GM21526 (cell line): ENCODE data around the gene CORIN.
"Not testable (repeated sequence)": the region's sequence is repeated elsewhere in the genome, so short reads cannot be mapped to it uniquely, and the experiment has no call there.

Experiments used
- ATAC-seq: cut with Tn5 transposase; IDR thresholded peaks from one replicate; pipeline ENCODE4 v1.9.1; 2021; ENCODE audit warnings: moderate library complexity; ENCODE audit not compliant: unreplicated experiment, low FRiP score

CORIN gene

DNA sequence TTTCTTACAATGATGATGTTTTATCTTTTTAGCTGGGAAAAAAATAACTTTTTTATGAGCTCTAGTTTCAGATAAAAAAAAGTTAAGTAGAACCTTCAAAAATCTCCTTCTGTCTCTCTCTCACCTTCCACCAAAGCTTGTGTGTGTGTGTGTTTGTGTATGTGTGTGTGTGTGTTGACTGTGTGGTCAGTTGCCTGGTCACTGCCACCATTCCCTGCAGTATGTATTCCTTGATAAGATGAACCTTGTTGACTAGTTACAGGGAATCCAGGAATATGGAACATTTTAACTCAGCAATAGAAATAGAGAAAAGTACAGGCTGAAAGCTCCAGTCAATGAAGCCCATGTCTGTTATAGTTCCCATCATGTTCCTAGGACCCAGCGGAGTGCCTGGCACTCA, 143.5 kb downstream of the CORIN start:
- ATAC-seq = no peak

DNA sequence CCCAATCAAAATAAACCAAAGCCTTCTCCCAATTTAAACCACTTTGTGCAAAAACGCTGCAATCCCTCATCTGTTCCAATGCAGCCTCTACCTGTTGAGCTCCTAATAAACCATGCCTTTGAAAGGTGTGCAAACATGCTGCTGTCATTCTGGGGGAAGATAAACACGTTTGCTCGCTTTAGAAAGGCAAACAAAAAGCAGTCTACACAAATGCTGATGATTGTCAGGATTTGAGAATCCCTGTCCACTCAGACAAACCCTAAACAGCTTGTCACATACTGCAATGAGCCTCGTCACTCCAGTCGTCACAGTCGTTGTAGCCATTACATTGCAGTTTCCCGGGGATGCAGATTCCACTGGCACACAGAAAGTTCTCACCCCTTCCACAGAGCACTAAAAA, 145.2 kb downstream of the CORIN start:
- ATAC-seq = no peak

DNA sequence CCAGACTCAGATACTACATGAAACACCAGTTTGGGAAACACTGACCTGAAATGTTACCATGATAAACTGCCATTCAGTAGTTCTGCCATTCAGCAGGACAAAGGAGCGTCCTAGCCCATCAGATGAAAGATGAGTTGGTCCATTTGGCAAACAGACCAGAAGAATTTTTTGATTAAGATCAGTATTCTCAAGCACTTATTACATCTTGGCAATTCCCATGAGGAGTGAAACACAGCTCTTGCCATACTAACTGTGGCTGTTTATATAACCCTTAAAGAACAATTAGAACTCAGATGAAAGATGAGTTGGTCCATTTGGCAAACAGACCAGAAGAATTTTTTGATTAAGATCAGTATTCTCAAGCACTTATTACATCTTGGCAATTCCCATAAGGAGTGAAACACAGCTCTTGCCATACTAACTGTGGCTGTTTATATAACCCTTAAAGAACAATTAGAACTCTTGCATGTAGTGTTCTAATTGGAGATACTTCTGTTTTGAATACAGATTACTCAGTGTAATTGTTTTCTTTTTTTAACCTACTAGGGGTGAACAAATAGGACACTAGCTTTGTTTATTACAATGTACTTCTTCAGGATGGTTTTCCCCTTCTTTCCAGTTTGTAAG, 146.0 kb downstream of the CORIN start:
- ATAC-seq = not testable (repeated sequence)

DNA sequence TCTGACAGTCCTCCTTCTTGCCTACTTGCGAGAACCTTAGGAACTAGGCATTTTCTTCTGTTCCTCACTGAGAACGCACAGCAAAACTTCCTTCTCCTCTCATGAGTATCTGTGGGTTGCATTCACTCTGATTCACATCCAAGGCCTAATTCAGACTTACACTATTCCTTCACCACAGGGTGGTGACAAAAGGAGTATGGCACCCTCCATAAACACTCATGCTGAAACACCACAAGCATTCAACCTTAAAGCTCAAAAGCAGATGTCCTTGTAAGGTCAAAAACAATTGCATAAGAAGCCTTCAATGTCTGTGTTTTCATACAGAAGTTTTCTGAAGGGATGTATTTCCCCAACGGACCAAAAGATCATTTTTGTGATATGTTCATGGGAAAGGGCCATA, 147.3 kb downstream of the CORIN start:
- ATAC-seq = no peak

DNA sequence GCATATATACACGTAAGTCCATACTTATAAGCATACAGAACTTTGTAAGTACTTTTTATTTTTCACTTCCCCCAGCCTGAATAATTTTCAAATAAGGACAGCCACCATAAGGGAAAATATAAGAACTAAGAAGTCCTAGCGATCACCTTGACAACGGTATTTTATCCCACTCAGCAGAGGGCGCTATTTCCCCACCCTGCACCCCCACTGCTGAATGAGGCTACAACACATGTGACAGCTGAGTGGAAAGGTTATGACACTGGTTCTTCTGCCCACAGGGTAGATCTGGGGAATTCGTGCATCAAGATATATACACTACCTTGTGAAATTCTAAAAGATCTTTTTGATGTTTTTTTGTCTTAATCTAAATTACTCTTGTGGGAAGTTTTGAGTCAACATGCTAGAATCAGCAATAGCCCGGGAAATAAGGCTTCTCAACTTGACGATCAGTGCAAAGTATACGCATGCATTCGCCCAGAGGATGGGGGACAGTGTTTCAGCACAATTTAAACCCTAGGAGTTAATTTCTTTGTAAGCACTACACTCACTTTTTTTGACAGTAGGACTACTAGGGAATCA, 151.5 kb downstream of the CORIN start:
- peak; percentile 72 for ATAC-seq

DNA sequence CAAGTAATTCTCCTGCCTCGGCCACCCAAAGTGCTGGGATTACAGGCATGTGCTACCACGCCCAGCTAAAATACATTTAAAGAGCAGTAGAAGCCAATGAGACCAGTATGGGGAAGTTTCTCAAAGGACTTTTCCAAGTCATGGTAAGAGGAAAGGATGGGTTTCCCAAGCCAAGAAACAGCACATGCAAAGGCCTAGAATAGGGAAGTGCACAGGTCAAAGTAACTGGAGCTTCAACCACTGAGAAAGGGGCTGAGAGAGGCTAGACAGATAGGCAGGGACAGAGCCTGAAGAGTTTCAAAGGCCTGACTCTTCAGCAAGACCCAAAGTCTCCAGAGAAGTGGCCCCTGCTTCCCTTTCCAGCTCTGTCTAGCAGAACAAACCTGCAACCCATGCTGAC, 162.1 kb downstream of the CORIN start:
- no peak for ATAC-seq

DNA sequence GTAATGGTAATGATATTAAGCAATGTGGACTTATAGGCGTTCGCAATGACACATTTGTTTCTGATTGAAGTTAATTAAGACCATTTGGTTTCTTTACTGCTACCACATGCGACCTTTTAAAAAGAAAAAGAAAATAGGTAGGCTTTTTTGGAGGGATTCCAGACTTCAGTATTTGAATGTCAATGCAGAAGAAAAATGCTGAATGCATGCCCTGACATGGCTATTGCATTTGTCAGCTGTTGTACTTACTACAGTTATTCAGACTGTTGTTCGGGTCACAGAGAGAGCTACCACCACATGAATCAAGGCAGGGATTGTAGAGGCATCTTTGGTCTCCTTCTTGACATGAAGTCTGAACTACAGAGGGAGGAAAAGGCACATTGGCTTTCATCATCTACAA, 163.7 kb downstream of the CORIN start:
- no peak for ATAC-seq

DNA sequence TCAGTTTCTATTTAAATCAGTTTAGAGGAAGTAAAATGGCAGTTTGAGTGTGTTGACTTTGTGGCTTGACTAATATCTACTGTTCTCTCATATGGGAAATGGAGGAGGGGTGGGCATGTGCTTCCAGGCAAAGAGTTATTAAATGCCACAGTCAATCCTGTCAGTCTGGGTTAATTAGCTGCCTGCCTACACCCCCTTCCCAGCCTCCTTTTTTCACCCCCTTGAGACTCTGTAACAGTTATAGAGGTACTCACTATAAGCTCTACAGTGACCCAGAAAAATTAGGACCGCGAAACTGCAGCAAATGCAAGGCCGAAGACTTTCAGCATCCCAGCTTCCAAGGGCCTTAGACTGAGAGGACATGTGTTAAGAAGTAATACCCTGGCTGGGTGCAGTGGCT, 165.2 kb downstream of the CORIN start:
- no peak for ATAC-seq

DNA sequence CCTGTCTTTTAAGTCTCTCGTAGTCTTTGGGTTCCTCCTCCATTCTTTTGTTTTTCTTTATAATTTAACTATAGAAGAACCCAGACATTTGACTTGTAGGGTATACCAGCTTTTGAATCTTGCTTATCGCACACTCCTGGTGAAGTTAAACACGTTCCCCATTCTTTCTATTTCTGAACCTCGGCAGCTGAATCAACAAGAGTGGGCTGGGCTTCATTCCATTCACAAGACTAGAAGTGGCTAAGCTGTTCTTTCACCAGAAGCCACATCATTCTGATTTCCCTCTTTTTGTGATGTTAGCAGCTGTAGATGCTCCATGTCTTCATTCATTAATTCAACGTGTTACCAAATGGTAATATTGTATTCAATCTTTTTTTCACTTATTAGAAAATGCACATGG, 167.9 kb downstream of the CORIN start:
- ATAC-seq = no peak

DNA sequence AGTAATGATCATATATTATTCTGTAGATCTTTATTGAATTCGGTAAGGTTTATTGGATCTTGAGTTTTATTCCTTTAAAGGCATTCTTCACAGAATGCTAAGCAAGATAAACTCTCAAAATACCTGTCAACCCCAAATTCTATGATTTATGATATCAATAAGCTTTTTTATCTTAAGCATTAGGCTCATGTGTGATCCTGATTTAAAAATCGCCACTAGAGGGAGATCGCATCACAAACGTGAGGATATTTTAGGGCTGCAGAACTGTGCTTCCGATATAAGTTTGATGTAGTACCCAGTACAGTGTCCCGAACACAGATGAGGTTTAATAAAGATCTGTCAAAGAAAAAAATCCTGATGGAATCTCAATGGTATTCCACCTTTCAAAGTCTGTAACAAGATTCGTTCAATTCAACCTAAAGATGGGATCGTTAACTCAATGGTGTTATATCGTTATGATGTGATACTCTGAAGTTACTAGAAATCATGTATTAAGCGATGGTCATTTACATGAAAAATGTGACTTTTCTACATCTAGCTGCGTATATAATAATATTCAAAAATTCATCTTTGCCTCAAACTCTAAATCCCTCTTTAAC, 169.0 kb downstream of the CORIN start:
- peak; percentile 83 for ATAC-seq

DNA sequence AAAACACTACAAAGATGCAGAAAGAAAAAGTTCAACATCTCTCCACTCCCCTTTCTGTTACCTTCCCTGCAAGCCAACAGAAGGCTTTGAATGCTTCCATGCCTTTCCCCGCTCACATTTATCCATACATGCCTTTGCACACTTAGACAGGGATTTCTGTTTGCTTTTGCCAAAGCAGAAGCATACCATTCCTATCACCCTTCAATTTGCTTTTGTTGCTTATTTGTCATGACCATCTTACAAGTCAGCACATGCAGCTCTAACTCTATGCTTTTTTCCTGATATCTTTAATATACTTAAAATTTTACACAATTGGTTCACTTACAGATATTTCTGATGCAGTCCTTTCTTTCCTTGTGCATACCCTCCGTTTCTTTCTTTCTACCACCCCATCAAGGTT, 169.6 kb downstream of the CORIN start:
- no peak for ATAC-seq

DNA sequence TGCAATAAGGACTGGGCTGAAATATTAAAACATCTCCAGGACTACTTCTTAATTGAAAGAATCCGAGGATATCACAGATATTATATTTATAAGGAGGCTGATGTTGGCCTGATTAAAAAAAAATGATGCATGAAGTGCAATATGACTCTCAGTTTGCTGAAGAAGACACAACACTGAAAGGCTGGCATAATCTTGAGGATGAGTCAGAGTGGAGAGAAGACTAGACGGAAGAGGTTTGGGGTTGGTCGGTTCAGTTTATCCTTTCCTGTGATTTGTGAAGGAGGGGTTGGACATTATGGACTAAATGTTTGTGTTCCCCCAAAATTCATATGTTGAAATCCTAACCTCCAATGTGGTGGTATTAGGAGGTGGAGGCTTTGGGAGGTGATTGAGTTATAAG, 170.3 kb downstream of the CORIN start:
- no peak for ATAC-seq

DNA sequence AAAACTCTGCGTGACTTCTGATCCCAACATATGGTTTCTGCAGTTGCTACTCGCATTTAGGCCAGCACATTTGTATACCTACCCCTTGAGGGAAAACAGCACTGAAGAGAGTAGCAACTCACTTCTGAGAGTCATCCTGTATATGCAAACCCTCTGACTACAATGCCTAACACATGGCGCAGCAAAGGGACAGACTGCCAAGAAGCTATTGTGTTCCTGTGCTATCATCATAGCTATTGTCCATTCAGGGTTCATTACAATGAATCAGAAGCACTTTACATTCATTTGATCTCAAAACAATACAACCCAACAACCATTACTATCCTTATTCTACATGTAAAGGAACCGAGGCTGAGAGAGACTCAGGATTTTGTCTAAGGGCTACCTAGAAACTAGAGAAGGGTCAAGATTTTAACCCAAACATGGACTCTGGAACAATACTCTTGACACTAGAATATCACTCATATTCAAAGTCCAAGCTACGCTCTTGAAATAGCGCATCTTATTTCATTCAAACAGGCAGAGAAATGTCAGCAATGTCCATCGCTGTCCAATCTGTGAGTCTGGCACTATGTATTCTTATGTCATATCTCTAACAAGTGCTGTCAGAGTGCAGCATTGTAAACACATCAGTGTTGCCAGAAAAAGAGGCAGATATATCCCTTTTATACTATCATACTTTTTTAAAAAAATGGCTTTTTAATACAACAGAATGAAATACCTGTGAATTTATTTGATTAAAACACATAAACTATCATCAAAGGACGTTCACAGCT, 173.6 kb downstream of the CORIN start:
- no peak for ATAC-seq

DNA sequence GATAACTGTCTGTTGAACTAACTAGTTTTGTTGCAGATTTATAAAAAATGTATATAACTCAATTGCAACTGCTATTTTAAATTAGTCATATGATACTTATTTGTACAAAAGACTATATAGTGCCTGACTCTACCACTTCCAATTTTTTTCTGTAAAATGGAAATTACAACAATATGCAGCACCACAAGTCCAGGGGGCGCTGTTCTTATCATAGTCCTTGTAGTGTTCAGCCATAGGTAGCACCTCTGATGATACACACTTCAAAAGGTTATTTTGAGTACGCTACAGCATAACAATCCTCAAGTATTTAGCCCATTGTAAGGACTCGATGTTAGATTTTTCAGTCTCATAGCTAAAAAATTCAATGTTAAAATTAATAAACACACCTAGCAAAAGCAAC, 174.9 kb downstream of the CORIN start:
- ATAC-seq = no peak

DNA sequence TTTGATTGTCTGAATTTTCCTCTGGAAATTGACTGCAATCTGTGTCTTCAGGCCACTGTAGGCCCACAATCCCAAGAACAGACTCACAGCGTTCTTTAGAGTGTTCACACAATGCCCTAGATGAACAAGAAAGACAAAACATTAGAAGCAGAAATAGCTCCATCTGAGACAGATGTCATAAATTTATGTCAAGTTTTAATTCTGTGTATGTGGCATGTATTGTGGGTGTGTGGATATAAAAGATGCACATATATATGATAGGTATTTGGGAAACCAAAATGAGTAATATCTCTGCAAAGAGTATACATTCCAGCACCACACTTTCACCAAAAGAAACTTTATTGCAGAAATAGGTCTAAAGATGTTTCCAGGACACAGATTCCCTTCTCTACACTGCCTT, 176.1 kb downstream of the CORIN start:
- no peak for ATAC-seq

DNA sequence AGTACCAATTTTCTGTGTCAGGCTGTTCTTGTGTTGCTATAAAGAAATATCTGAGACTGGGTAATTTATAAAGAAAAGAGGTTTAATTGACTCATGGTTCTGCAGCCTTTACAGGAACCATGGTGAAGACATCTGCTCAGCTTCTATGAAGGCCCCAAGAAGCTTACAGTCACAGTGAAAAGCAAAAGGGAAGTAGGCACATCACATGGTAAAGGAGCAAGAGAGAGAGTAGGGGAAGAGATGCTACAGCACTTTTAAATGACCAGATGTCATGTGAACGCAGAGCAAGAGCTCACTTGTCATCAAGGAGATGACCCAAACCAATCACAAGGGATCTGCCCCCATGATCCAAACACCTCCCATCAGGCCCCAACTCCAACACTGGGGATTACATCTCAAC, 178.5 kb downstream of the CORIN start:
- ATAC-seq = no peak

DNA sequence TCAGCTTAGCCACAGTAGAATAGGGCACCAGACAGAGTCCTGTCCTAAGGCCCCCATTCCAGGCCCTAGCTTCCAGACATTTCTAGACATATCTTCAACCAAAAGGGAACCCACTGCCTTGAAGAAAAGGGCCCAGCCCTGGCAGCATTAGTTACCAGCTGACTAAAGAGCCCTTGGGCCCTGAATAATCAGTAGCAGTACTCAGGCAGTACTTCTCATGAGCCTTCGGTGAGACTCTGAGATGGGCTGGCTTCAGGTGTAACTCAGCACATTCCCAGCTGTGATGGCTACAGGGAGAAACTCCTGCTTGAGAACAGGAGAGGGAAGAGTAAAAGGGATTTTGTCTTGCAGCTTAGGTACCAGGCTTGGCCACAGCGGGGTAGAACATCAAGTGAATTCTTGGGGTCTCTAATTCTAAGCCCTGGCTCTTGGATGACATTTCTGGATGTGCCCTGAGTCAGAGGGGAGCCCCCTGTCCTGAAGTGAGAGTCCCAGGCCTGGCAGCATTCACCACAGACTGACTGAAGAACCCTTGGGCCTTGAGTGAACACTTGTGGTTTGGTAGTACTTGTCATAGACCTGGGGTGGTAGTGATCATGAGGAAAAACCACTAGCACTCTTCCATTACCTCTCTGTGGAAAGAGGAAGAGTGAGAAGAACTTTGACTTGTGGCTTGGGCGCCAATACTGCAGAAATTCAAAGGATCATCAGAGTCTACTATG, 182.7 kb downstream of the CORIN start:
- no peak for ATAC-seq

DNA sequence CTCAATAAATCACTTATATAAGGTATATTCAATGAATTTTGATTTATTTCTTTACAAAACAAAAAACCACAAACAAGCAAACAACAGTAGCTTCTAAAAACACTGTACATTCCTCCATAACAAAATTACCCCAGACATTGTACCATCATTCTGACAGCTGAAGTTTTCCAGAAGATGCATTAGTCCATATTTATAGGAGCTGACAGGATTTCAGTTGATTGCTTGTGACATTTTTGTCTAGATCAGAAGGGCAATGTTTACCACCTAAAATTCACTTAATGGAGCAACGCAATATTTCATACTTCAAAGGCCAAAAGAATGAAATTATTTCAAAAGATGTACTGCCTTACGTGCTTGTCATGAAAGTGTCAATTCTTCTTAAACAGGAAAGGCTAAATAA, 185.8 kb downstream of the CORIN start:
- ATAC-seq = no peak

DNA sequence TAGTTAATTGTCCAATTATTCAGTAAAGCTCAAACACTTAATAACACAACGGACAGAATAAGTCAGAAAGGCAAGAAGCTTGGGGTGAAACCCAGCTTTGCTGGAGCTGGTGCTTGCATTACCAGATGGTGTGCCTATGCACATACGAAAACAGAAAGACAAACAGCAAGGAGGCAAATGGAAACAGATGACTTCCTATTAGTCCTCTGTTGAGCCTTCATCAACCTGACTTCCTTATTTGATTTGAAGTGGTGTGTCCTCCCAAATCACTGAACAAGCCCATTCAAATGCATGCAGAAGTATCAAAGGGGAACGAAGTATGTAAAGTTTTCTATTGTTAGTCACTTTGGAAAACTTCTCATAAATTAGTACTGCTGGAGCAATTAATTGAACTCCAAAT, 186.6 kb downstream of the CORIN start:
- no peak for ATAC-seq

DNA sequence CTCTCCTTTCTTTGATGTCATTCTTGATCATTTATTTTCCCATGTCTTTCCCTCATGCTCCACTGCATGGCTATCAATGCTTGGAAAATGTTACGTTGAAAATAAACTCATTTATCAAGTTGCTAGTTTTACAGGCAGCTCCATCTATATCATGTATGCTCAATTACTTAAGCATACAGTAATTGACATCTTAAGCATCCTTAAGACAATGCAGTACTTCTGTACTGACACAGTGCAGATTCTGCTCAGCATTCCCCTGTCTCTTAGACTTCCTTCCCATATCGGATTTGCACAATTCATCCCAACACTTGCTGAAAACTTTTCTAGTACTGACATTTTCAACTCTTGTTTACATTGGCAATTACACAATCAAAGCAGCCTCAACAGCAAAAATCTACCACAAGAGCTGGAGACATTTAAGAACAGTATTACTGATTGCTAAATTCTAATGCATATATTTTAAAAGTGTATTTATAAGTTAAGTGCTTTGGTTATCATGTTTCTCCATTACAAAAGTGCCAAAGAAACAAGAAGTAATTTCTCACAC, 187.2 kb downstream of the CORIN start:
- no peak for ATAC-seq

DNA sequence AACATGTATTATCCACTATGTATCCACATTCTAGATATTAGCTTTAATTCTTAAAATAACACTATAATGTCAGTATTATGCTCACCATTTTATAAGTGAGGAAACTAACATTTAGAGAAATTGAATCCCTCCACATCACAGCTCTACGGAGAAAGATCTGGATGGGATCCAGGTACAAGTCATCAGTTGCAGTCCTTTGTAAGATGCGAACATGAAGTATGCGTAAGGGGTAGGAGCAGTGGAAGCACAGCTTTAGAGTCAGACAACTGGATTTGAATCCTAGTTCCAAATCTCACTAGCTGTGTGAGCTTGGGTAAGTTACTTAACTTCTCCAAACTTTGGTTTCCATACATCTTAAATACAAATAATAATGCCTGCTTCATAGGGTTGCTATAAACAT, 190.3 kb downstream of the CORIN start:
- no peak for ATAC-seq
